H1 (cell line): ENCODE results near the gene CFAP92. TPM values are rescaled to one million over a fixed set of nuclear protein-coding genes. Genes with fewer than 3 reads are reported as not detected.

ENCODE experiments used
- CTCF ChIA-PET: fragments of 300-600 bp; sonication (Branson Sonifier 250); formaldehyde crosslinking; loops from one replicate; lab custom pipeline; 2021; ENCODE audit not compliant: partially characterized antibody; lab: Charles Lee
- POLR2A ChIA-PET: fragments of 300-600 bp; sonication (Branson Sonifier 250); formaldehyde crosslinking; loops from one replicate; lab custom pipeline; 2021; ENCODE audit warnings: inconsistent platforms; ENCODE audit not compliant: partially characterized antibody; lab: Charles Lee
- DNase-seq, 2 experiments: peaks; one replicate each; pipeline versions ENCODE4 v3.0.0 to v3.0.0-alpha.2; 2010 to 2022; ENCODE audit warnings: low spot score in 2 of 2, low read depth in 1 of 2, mixed read lengths in 1 of 2
- FAIRE-seq: peaks from 2 replicates; lab custom pipeline; 2011; peaks lifted over from hg19 to GRCh38; lab: Jason Lieb, UNC
- H2AFZ ChIP-seq: 2 replicates; pipeline ENCODE4 v1.8.1; 2012; ENCODE audit warnings: low read length, inconsistent platforms
- H2AK5ac ChIP-seq: 2 replicates; pipeline ENCODE4 v1.6.1; 2013; ENCODE audit warnings: low read depth, low read length
- H2BK120ac ChIP-seq: replicated peaks from 2 replicates; pipeline ENCODE3; 2013; ENCODE audit warnings: low read depth, low read length, inconsistent platforms
- H2BK12ac ChIP-seq: 2 replicates; pipeline ENCODE4 v1.6.1; 2013; ENCODE audit warnings: low read depth, low read length
- H2BK15ac ChIP-seq: 2 replicates; pipeline ENCODE4 v1.6.1; 2013; ENCODE audit warnings: low read length
- H2BK20ac ChIP-seq: 2 replicates; pipeline ENCODE4 v1.6.1; 2013; ENCODE audit warnings: low read length
- H2BK5ac ChIP-seq: 2 replicates; pipeline ENCODE4 v1.6.1; 2013; ENCODE audit warnings: low read depth, low read length
- H3K14ac ChIP-seq: 2 replicates; pipeline ENCODE4 v1.6.1; 2013; ENCODE audit warnings: inconsistent platforms; ENCODE audit not compliant: insufficient read length
- H3K18ac ChIP-seq: 2 replicates; pipeline ENCODE4 v1.6.1; 2013; ENCODE audit warnings: low read length; ENCODE audit errors: extremely low read depth
- H3K23ac ChIP-seq: 2 replicates; pipeline ENCODE4 v1.6.1; 2013; ENCODE audit warnings: inconsistent platforms; ENCODE audit not compliant: insufficient read length
- H3K23me2 ChIP-seq: 2 replicates; pipeline ENCODE4 v1.6.1; 2013; ENCODE audit warnings: low read depth, low read length
- H3K27ac ChIP-seq: 2 replicates; pipeline ENCODE4 v1.6.1; 2011; ENCODE audit warnings: low read depth, low read length, inconsistent platforms
- H3K27me3 ChIP-seq, 4 experiments: replicated peaks in 1 of 4; 1 replicate in 1 of 4; 2 replicates in 3 of 4; pipeline versions ENCODE4 v1.6.1 to v1.8.1; 2011 to 2013; ENCODE audit warnings: low read length in 3 of 4, mild to moderate bottlenecking in 3 of 4, inconsistent platforms in 2 of 4, mixed read lengths in 2 of 4, moderate library complexity in 1 of 4; ENCODE audit not compliant: control insufficient read depth in 3 of 4, insufficient read depth in 3 of 4; ENCODE audit errors: extremely low read depth in 1 of 4
- H3K36me3 ChIP-seq, 4 experiments: 2 replicates each; pipeline versions ENCODE4 v1.6.1 to v1.8.1; 2011 to 2013; ENCODE audit warnings: mild to moderate bottlenecking in 4 of 4, low read length in 3 of 4, moderate library complexity in 2 of 4, control low read depth in 1 of 4, inconsistent platforms in 1 of 4; ENCODE audit not compliant: insufficient read depth in 4 of 4, control insufficient read depth in 2 of 4
- H3K4ac ChIP-seq: replicated peaks from 2 replicates; pipeline ENCODE3; 2013; ENCODE audit warnings: low read length, low read depth, mixed read lengths, inconsistent platforms; ENCODE audit not compliant: insufficient read length
- H3K4me1 ChIP-seq, 4 experiments: replicated peaks in 1 of 4; 1 replicate in 1 of 4; 2 replicates in 3 of 4; pipeline versions ENCODE4 v1.6.1 to v1.8.1; 2011 to 2013; ENCODE audit warnings: low read length in 3 of 4, inconsistent platforms in 2 of 4, mixed read lengths in 1 of 4; ENCODE audit not compliant: insufficient read depth in 4 of 4, control insufficient read depth in 3 of 4
- H3K4me2 ChIP-seq, 2 experiments: 2 replicates each; pipeline versions ENCODE4 v1.6.1 to v1.8.1; 2011 to 2013; ENCODE audit warnings: low read depth in 2 of 2, low read length in 2 of 2, control low read depth in 1 of 2, inconsistent platforms in 1 of 2, mild to moderate bottlenecking in 1 of 2; ENCODE audit not compliant: insufficient read depth in 1 of 2
- H3K4me3 ChIP-seq, 4 experiments: fragments of 200-600, 300-600 bp in 1 of 4; sonication (generic), shearing (Covaris generic), sonication (Bioruptor Twin) in 1 of 4; 2 replicates each; pipeline versions ENCODE4 v1.5.1 to v1.8.1; 2011 to 2016; ENCODE audit warnings: low read length in 4 of 4, low read depth in 3 of 4, control low read depth in 2 of 4, inconsistent platforms in 2 of 4, mild to moderate bottlenecking in 2 of 4, mixed read lengths in 1 of 4, moderate library complexity in 1 of 4; ENCODE audit not compliant: insufficient read depth in 2 of 4; ENCODE audit errors: extremely low read depth in 1 of 4
- H3K56ac ChIP-seq: replicated peaks from 2 replicates; pipeline ENCODE3; 2013; ENCODE audit warnings: low read depth, mild to moderate bottlenecking, mixed read lengths, low read length, inconsistent platforms; ENCODE audit not compliant: insufficient read length
- H3K79me1 ChIP-seq: 2 replicates; pipeline ENCODE4 v1.6.1; 2013; ENCODE audit warnings: low read depth, low read length, control low read depth
- H3K79me2 ChIP-seq, 2 experiments: 2 replicates each; pipeline versions ENCODE4 v1.6.1 to v1.8.1; 2012 to 2013; ENCODE audit warnings: low read length in 2 of 2, mild to moderate bottlenecking in 2 of 2, inconsistent platforms in 1 of 2; ENCODE audit not compliant: insufficient read depth in 2 of 2, control insufficient read depth in 1 of 2
- H3K9ac ChIP-seq, 4 experiments: replicated peaks in 1 of 4; 1 replicate in 1 of 4; 2 replicates in 3 of 4; pipeline versions ENCODE4 v1.6.1 to v1.8.1; 2011 to 2013; ENCODE audit warnings: low read depth in 3 of 4, low read length in 3 of 4, control low read depth in 2 of 4, mild to moderate bottlenecking in 2 of 4, moderate library complexity in 2 of 4, inconsistent platforms in 1 of 4; ENCODE audit errors: extremely low read depth in 1 of 4
- H3K9me3 ChIP-seq, 2 experiments: 2 replicates each; pipeline versions ENCODE4 v1.6.1 to v1.8.1; 2012 to 2013; ENCODE audit warnings: mild to moderate bottlenecking in 2 of 2, moderate library complexity in 2 of 2, control low read depth in 1 of 2, inconsistent platforms in 1 of 2, low read depth in 1 of 2, low read length in 1 of 2, mixed read lengths in 1 of 2; ENCODE audit not compliant: insufficient read depth in 2 of 2
- H4K20me1 ChIP-seq, 2 experiments: replicated peaks in 1 of 2; 2 replicates each; pipeline versions ENCODE3 to v1.8.1; 2011 to 2013; ENCODE audit warnings: inconsistent platforms in 2 of 2, low read length in 2 of 2, mild to moderate bottlenecking in 1 of 2; ENCODE audit not compliant: insufficient read depth in 2 of 2, control insufficient read depth in 1 of 2
- H4K5ac ChIP-seq: 2 replicates; pipeline ENCODE4 v1.6.1; 2013; ENCODE audit warnings: low read length, low read depth, mixed read lengths, inconsistent platforms; ENCODE audit not compliant: insufficient read length
- H4K8ac ChIP-seq: 2 replicates; pipeline ENCODE4 v1.8.0; 2013; ENCODE audit warnings: mild to moderate bottlenecking, moderate library complexity, low read length, inconsistent platforms; ENCODE audit not compliant: insufficient read depth; ENCODE audit errors: extremely low read depth
- H4K91ac ChIP-seq: replicated peaks from 2 replicates; pipeline ENCODE3; 2013; ENCODE audit warnings: low read length, mixed read lengths, inconsistent platforms; ENCODE audit not compliant: insufficient read length
- MAFK ChIP-seq: IDR thresholded peaks from 2 replicates; pipeline ENCODE4 v1.6.1; 2012; ENCODE audit warnings: low read depth, mild to moderate bottlenecking, improper control_type of control experiment, low read length
- SUZ12 ChIP-seq: fragments of 200-600 bp; sonication (generic); IDR thresholded peaks from 2 replicates; pipeline ENCODE4 v1.6.1; 2012; ENCODE audit warnings: mild to moderate bottlenecking, inconsistent platforms, low read length, moderate library complexity, mixed read lengths
- WGBS, 2 experiments: shearing (Covaris generic) in 1 of 2; methylation state at CpG; one replicate each; pipeline versions ENCODE4 v1.1.6 to v1.1.7; 2013 to 2015; ENCODE audit warnings: low lambda C conversion rate in 2 of 2, mixed read lengths in 2 of 2, inconsistent platforms in 1 of 2, low coverage in 1 of 2, missing lambda C conversion rate in 1 of 2; ENCODE audit not compliant: insufficient replicate concordance in 2 of 2, insufficient coverage in 1 of 2, insufficient read length in 1 of 2; ENCODE audit errors: extremely low coverage in 1 of 2, missing lambda C conversion rate in 1 of 2; 5-methylcytosine and 5-hydroxymethylcytosine counted together
- polyA plus RNA-seq, 7 experiments: library from polyadenylated mRNA; depleted of rRNA in 3 of 7; stranded (reverse) in 5 of 7; unstranded in 2 of 7; fragments of >200 nt in 5 of 7; fragments of 200-250 nt in 2 of 7; gene quantifications; 1 replicate in 5 of 7; 2 replicates in 1 of 7; 4 replicates in 1 of 7; pipeline versions ENCODE4 v1.2.1 to v1.2.3, GENCODE V29; 2011 to 2013; ENCODE audit warnings: missing spikeins in 2 of 7, mixed read lengths in 2 of 7
- total RNA-seq: library from RNA; stranded (reverse); fragmentation: NEBNext Ultra II Directional; extraction: Animal tissue kit (Norgen Biotek cat#: 25700); gene quantifications from 2 replicates; pipeline ENCODE4 v1.2.1, GENCODE V29; 2021

The CFAP92 gene
- total and polyA plus RNA-seq, 2 of the 8 experiments (the other 6 are each of a cell fraction or from before 2014, with no cell fraction given), result 0.77 to 2.0 TPM

DNA sequence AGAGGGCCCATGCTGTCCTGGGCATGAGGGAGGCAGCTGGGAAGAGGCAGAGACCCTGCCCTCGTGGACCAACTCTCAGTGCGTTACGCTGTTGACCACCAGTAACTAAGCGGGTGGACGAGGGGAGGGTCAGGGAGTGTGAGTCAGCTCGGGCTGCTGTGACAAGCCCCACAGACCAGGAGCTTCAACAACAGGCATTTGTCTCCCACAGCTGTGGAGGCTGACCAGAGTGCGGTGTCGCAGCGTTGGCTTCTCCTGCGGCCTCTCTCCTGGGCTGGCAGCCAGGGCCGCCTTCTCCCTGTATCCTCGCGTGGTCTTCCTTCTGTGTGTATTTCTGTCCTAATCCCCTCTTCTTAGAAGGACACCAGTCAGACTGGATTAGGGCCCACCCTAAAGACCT lies 20.3 kb upstream of the CFAP92 start:
- CTCF ChIA-PET, result interaction anchor here (1.1 to 4.7 kb wide), 9 partner anchors 9 to 150 kb away, joined by 3 to 28 read pairs (median 4); no protein-coding TSS in a partner anchor
- Histone ChIP-seq H3K23me2 (no peaks in the 10 kb centered on the region), H3K27me3 (peaks cover 0 to 4% (median 0%) of the 10 kb centered on the region in 4 experiments; a peak in 2 of 7 replicates), H3K36me3 (no peaks in the 10 kb centered on the region), H3K9ac (no peak overlapping the region), H2BK15ac (no peak overlapping the region)
- WGBS, 2 experiments, result 89% methylated on average over 13 of the region's 13 CpGs; no CpG with 5 or more reads in 1 of the 2 experiments
- TF ChIP-seq SUZ12 (0 out of 2 replicates have a peak, but pooled peaks have one; percentile 12), MAFK (no peak)
- TF ChIP-seq, all 59 proteins: peak for 1
- Histone ChIP-seq H3K4ac (no peak overlapping the region), H3K23ac (no peak overlapping the region), H4K5ac (no peak overlapping the region), H3K18ac (no peak overlapping the region), H3K79me2 (no peaks in the 10 kb centered on the region), H2BK120ac (no peak overlapping the region), H3K79me1 (no peaks in the 10 kb centered on the region), H3K27ac (no peak overlapping the region), H4K20me1 (no peaks in the 10 kb centered on the region), H3K4me3 (no peak overlapping the region), H3K14ac (no peak overlapping the region), H2BK5ac (no peak overlapping the region), H3K4me1 (peaks cover 0 to 7% (median 1%) of the 10 kb centered on the region in 4 experiments; a peak in 2 of 7 replicates), H3K4me2 (no peak overlapping the region), H3K9me3 (no peaks in the 10 kb centered on the region), H3K56ac (no peak overlapping the region), H2AK5ac (no peak overlapping the region), H2BK12ac (no peak overlapping the region), H2BK20ac (no peak overlapping the region), H4K8ac (no peak overlapping the region), H2AFZ (no peak overlapping the region), H4K91ac (no peak overlapping the region)
- POLR2A ChIA-PET, result interaction anchor here (1.7 kb wide), 1 partner anchor 170 kb away, joined by 3 read pairs; no protein-coding TSS in a partner anchor
- no peak for FAIRE-seq
- DNase-seq, result no peak
